ENCODE data around the gene RTN4IP1.
"Not testable (repeated sequence)": the region's sequence is repeated elsewhere in the genome, so short reads cannot be mapped to it uniquely, and the experiment has no call there.

Gene RTN4IP1

GRCh38 chr6:106629859-106630163 lies 513 bp upstream of the RTN4IP1 start:
- peak; percentile 29 for DNase-seq (ENCODE audit: low spot score)
- TF ChIP-seq CTCF (IDR thresholded peaks at IDR 0.05; ENCODE audit: extremely low read depth, missing control alignments), result no peak

GRCh38 chr6:106628658-106629102 lies 618 bp downstream of the RTN4IP1 start:
- TF ChIP-seq CTCF (IDR thresholded peaks at IDR 0.05; ENCODE audit: extremely low read depth, missing control alignments), result no peak
- no peak for DNase-seq (ENCODE audit: low spot score)

- DNase-seq (ENCODE audit: low spot score), result not testable (repeated sequence)
Measured at GRCh38 chr6:106627760-106628159, 1.5 kb downstream of the RTN4IP1 start.

GRCh38 chr6:106626485-106626884 lies 2.8 kb downstream of the RTN4IP1 start:
- DNase-seq (ENCODE audit: low spot score), result no peak
- TF ChIP-seq CTCF (IDR thresholded peaks at IDR 0.05; ENCODE audit: extremely low read depth, missing control alignments), result no peak

GRCh38 chr6:106623039-106623438 lies 6.3 kb downstream of the RTN4IP1 start:
- DNase-seq (ENCODE audit: low spot score), result no peak
- no peak for TF ChIP-seq CTCF (IDR thresholded peaks at IDR 0.05; ENCODE audit: extremely low read depth, missing control alignments)

- TF ChIP-seq CTCF (IDR thresholded peaks at IDR 0.05; ENCODE audit: extremely low read depth, missing control alignments), result no peak
- DNase-seq (ENCODE audit: low spot score), result no peak
Measured at GRCh38 chr6:106622412-106622811, 6.9 kb downstream of the RTN4IP1 start.

GRCh38 chr6:106620931-106621672 lies 8.2 kb downstream of the RTN4IP1 start:
- no peak for TF ChIP-seq CTCF (IDR thresholded peaks at IDR 0.05; ENCODE audit: extremely low read depth, missing control alignments)
- no peak for DNase-seq (ENCODE audit: low spot score)

GRCh38 chr6:106619223-106619622 lies 10.1 kb downstream of the RTN4IP1 start:
- DNase-seq (ENCODE audit: low spot score), result no peak
- no peak for TF ChIP-seq CTCF (IDR thresholded peaks at IDR 0.05; ENCODE audit: extremely low read depth, missing control alignments)

Measured in GM20000 (cell line).